ENCODE data around the gene DNAJB14.

- TF ChIP-seq, protein P1, sequence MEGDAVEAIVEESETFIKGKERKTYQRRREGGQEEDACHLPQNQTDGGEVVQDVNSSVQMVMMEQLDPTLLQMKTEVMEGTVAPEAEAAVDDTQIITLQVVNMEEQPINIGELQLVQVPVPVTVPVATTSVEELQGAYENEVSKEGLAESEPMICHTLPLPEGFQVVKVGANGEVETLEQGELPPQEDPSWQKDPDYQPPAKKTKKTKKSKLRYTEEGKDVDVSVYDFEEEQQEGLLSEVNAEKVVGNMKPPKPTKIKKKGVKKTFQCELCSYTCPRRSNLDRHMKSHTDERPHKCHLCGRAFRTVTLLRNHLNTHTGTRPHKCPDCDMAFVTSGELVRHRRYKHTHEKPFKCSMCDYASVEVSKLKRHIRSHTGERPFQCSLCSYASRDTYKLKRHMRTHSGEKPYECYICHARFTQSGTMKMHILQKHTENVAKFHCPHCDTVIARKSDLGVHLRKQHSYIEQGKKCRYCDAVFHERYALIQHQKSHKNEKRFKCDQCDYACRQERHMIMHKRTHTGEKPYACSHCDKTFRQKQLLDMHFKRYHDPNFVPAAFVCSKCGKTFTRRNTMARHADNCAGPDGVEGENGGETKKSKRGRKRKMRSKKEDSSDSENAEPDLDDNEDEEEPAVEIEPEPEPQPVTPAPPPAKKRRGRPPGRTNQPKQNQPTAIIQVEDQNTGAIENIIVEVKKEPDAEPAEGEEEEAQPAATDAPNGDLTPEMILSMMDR (IDR thresholded peaks at IDR 0.05; ENCODE audit: poor library complexity): no peak
- TF ChIP-seq EZH2phosphoT487 (IDR thresholded peaks at IDR 0.05; ENCODE audit: low read depth, severe bottlenecking, unreplicated experiment): no peak
Measured at GRCh38 chr4:99859618-99860017, 86.8 kb downstream of the DNAJB14 start.

All from hepatocyte (in vitro differentiated cells).